DMS79 treated with DMSO at 0.1 percent for 48 hours (cell line): ENCODE data around the gene NAV2.

Source experiments
- DNase-seq: peaks from one replicate; lab custom pipeline; 2025; lab: John Stamatoyannopoulos, UW

NAV2 gene

GRCh38 chr11:19740586-19740985 is 27.9 kb downstream of the NAV2 start:
- no peak for DNase-seq

GRCh38 chr11:19742588-19743292 is 30.1 kb downstream of the NAV2 start:
- peak; percentile 58 for DNase-seq

DNA sequence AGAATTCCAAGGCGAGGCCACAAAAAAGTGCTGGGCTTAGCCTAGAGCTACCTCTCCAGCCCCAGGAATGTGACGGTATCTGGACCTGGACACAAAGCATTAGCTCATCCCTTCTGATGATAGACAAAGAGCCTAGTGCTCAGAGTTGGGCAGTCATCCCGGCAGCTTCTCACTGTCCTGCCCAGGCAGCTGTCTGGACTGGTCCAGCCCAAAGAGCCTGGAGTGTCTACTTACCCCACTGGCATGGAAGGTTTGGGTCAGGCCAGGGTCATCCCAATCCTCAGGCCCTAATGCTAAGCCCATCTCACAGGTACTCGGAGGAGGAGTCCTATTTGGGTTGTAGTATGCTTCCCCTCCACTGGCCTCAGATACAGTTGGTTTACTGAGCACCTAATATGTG is 31.0 kb downstream of the NAV2 start:
- DNase-seq, result no peak

DNA sequence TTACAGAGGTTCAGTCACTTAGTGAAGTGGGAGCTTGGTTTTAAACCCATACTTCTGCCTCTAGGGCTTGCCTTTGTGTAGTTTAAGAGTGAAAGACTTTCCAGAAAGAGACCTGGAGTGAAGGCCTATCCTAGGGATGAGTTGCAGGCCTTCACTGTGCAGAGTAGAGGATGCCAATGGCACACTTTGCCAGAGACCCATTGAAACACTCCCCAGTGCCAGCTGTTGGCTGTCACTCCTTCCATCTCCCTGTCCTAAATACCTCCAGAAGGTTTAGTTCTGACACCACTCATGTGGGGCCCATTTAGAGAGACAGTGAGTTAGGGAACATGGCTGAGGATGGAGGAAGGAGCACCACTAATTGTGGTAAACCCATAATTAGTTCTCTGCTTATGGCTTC is 31.5 kb downstream of the NAV2 start:
- DNase-seq, result no peak

GRCh38 chr11:19746086-19746485 is 33.4 kb downstream of the NAV2 start:
- no peak for DNase-seq

DNA sequence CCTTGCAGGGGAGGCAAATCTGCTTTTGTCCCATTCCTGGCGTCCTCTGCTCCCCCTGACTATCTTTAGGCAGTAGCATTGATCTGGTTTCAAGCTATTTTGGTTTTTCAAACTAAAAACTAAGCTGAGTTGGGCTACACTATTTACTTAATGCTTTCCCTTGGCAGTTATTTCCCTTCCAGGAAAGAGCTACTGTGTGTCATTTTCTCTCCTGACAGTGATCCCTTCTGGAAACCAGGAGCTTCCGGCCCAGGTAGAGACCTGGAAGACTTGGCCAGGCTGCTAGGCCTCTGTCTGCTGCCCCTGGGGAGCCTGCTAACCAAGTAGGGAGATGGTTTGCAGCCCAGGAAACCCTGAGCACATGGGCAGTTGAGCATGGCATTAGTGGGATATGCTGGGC is 35.0 kb downstream of the NAV2 start:
- DNase-seq, result no peak

DNA sequence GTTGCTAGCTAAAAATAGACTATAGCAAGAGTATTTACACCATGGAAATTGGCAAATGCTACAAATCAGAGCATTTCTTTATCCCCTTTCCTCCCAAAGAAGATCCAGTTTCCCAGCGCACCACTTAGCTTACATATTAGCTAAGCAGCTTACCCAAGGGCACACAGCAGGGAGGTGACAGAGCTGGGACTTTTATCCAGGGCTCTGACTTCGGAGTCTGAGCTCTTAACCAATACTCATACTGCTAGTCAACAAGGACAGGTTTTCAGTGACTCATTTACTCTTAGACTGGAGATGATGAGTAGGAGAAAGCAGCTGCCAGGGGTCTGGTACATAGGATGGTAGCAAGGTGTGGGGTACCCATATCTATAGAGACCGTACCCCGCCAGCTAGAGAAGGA is 38.4 kb downstream of the NAV2 start:
- DNase-seq, result no peak

- DNase-seq, result peak; percentile 79
Measured at GRCh38 chr11:19753451-19754106, 40.9 kb downstream of the NAV2 start.

GRCh38 chr11:19756675-19757475 is 44.2 kb downstream of the NAV2 start:
- no peak for DNase-seq

GRCh38 chr11:19759389-19759788 is 46.8 kb downstream of the NAV2 start:
- DNase-seq, result no peak

GRCh38 chr11:19762266-19762665 is 49.6 kb downstream of the NAV2 start:
- no peak for DNase-seq

- DNase-seq, result no peak
Measured at GRCh38 chr11:19763330-19763729, 50.7 kb downstream of the NAV2 start.

DNA sequence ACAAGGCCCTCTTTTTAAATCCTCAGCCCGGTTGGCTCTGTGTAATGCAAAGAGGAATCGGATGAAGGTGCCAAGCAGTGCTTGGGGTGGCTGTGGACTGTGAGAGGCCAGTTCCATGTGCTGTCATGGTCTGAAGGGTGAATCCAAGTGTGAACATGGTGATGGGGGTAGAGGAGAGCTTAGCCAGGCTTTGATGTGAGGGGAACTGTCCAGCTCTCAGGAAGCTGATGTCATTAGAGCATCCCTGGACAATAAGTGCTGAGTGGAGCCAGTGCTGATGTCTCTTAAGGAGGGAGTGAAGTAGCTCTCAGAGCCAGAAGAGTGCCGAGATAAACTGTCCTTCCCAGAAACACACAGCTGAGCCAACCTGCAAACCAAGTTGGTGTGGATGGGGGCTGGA is 53.6 kb downstream of the NAV2 start:
- no peak for DNase-seq

- no peak for DNase-seq
Measured at GRCh38 chr11:19766810-19767209, 54.2 kb downstream of the NAV2 start.

DNA sequence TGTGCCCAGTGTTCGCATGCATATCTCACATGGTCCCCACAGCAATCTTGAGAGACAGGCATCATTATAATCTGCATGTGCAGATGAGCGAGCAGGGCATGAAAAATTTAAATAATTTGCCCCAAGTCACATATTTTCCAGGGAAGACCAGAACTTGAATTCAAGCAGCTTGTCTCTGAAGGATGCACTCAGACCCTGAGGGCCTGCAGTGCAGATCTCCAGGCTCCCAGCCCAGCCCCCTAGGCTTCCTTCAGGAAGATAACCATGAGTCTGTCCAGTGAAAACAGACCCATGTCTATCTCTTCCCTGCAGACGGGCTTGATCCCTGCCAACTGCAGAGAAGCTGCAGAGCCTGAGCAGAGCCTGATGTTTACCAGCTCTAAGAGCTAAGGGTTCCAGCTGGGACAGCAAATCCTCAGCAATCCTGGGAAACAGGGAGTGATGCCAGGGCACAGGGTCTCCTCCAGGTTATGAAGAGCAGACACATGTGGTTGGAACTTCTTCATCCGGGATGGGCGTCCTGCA is 55.1 kb downstream of the NAV2 start:
- no peak for DNase-seq

GRCh38 chr11:19768197-19768596 is 55.6 kb downstream of the NAV2 start:
- DNase-seq, result no peak

DNA sequence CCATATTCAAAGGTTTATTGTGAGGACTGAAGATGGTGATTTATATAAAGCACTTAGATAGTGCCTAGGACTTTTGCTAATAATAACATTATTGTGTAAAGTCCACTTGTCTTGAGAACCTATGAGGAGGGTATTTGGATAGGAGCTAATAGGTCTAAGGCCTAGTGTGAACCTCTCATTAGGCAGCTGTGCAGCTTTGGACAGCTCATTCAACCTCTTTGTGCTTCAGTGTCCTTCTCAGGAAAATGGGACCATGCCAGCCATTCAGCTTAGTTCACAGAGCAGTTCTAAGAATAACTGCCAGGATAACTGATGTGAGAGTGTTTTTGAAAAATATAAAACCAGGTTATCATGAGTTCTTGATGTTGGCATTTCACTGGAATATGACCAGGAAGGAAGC is 56.2 kb downstream of the NAV2 start:
- DNase-seq, result no peak

GRCh38 chr11:19769820-19770219 is 57.2 kb downstream of the NAV2 start:
- DNase-seq, result peak; percentile 16

- DNase-seq, result no peak
Measured at GRCh38 chr11:19770277-19770676, 57.6 kb downstream of the NAV2 start.

DNA sequence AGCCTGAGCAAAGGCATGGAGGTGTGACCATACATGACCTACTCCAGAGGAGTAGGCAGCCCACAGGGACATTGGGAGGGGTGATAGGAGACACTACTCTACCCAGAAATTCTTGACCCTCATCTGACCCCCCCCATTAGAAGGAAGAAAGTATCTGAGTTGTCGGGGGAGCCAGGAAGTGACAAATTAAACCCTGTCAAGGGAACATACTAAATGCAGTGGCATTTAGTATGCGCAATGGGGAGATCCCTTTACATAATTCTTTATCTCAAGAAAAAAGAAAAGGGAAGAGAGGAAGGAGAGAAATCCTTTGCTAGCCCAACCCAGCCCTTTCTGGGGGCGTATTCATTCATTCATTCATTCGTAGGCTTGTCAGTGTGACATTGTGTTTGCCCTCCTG is 58.8 kb downstream of the NAV2 start:
- no peak for DNase-seq

DNA sequence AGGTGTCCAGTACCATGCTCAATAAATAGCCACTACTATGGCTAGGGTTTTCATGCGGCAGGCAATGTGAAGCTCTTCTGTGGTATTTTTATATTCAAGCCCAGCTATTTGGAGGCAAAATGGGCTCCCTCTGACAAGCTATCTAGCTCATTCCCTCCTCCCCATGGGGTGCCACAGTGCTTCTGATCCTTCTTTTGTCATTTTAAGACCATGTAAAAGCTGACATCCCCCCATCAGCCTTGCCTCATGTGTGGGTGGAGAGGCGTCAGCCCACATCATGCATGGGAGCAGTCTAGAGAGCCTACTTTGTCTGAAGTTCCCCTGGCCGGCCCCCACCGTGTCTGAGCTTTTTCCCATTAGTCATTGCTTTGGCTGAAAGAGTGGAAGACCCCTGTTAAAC is 59.8 kb downstream of the NAV2 start:
- no peak for DNase-seq

GRCh38 chr11:19774329-19774728 is 61.7 kb downstream of the NAV2 start:
- DNase-seq, result no peak
